HTR-8/SVneo (cell line): ENCODE results near the gene PDE3A.
"Not testable (repeated sequence)": the region's sequence is repeated elsewhere in the genome, so short reads cannot be mapped to it uniquely, and the experiment has no call there.

ENCODE experiments used
- DNase-seq: peaks from one replicate; pipeline ENCODE4 v3.0.0; 2011; ENCODE audit warnings: low spot score, mixed read lengths; ENCODE audit not compliant: insufficient read length
- FAIRE-seq: peaks from 2 replicates; lab custom pipeline; 2011; peaks lifted over from hg19 to GRCh38; lab: Jason Lieb, UNC

Gene PDE3A

GRCh38 chr12:20372326-20373096 is 4.2 kb downstream of the PDE3A start:
- DNase-seq: no peak
- no peak for FAIRE-seq

GRCh38 chr12:20374795-20375194 is 6.5 kb downstream of the PDE3A start:
- FAIRE-seq (no peak), DNase-seq (no peak)

GRCh38 chr12:20375560-20375959 is 7.2 kb downstream of the PDE3A start:
- FAIRE-seq (no peak), DNase-seq (no peak)

- FAIRE-seq: no peak
- no peak for DNase-seq
These were observed 8.6 kb downstream of the PDE3A start for GRCh38 chr12:20376984-20377383.

GRCh38 chr12:20377750-20378149 is 9.4 kb downstream of the PDE3A start:
- FAIRE-seq (no peak), DNase-seq (no peak)

- DNase-seq (no peak), FAIRE-seq (no peak)
These were observed 13.8 kb downstream of the PDE3A start for GRCh38 chr12:20382117-20382516.

- DNase-seq: no peak
- no peak for FAIRE-seq
These were observed 15.3 kb downstream of the PDE3A start for GRCh38 chr12:20383612-20384011.

GRCh38 chr12:20384836-20385235 is 16.5 kb downstream of the PDE3A start:
- not testable (repeated sequence) for DNase-seq, FAIRE-seq

- DNase-seq (no peak), FAIRE-seq (no peak)
These were observed 22.5 kb downstream of the PDE3A start for GRCh38 chr12:20390846-20391245.

GRCh38 chr12:20392339-20392738 is 24.0 kb downstream of the PDE3A start:
- FAIRE-seq (no peak), DNase-seq (no peak)

GRCh38 chr12:20393707-20394106 is 25.4 kb downstream of the PDE3A start:
- no peak for FAIRE-seq
- DNase-seq: no peak

- DNase-seq (no peak), FAIRE-seq (no peak)
These were observed 27.6 kb downstream of the PDE3A start for GRCh38 chr12:20395791-20396550.

- FAIRE-seq (no peak), DNase-seq (no peak)
These were observed 30.3 kb downstream of the PDE3A start for GRCh38 chr12:20398686-20399085.

GRCh38 chr12:20400003-20400402 is 31.7 kb downstream of the PDE3A start:
- DNase-seq (no peak), FAIRE-seq (no peak)

- FAIRE-seq (no peak), DNase-seq (no peak)
These were observed 34.9 kb downstream of the PDE3A start for GRCh38 chr12:20403230-20403629.

GRCh38 chr12:20404576-20405346 is 36.4 kb downstream of the PDE3A start:
- FAIRE-seq (no peak), DNase-seq (no peak)

- no peak for DNase-seq
- FAIRE-seq: no peak
These were observed 41.5 kb downstream of the PDE3A start for GRCh38 chr12:20409607-20410377.

- no peak for DNase-seq
- FAIRE-seq: no peak
These were observed 42.4 kb downstream of the PDE3A start for GRCh38 chr12:20410734-20411133.

GRCh38 chr12:20411345-20411744 is 43.0 kb downstream of the PDE3A start:
- FAIRE-seq: no peak
- DNase-seq: no peak

- FAIRE-seq (no peak), DNase-seq (no peak)
These were observed 46.7 kb downstream of the PDE3A start for GRCh38 chr12:20415028-20415427.
